ENCODE results near the gene CLEC4M. TPM values are rescaled to one million over a fixed set of nuclear protein-coding genes. Genes with fewer than 3 reads are reported as not detected.
"Not testable (repeated sequence)": the region's sequence is repeated elsewhere in the genome, so short reads cannot be mapped to it uniquely, and the experiment has no call there.

The CLEC4M gene
- total and polyA plus RNA-seq, 2 donors, result 0.19 to 0.50 TPM

DNA sequence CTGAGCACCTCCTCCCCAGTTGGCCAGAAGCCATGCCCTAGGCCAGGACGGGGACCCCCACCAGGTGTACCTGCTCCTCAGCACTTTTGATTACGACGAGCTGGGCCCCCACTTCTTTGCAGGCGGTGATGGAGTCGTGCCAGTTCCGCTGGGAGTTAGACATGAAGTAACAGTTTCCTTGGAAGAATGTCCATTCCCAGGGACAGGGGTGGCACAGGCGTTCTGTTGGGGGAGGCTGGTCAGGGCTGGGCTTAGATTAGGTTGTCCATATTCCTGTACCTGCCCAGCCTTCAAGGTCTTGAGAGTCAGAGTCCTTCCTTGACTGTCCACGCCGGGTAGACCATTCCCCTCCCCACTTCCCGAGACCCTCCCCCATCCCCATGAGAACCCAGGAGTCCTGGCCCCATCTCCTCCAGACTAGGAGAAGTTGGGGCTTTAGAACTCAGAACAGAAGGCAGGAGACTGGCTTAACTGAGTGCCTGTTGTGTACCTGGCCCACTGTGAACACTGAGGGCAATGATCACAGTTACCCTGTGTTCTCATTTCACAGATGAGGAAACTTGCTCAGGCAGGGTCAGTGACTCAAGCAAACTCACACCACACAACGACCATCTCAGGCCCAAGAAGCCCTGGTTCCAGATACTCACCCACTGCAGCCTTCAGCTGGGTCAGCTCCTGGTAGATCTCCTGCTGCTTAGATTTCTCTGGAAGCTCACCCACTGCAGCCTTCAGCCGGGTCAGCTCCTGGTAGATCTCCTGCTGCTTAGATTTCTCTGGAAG lies 18.0 kb upstream of the CLEC4M start:
- H3K27me3 ChIP-seq (ENCODE audit: control insufficient read depth in 2 of 2, insufficient read depth in 1 of 2, low read length in 1 of 2), result peaks cover 0 to 2% of the 10 kb centered on the region in 2 donors

DNA sequence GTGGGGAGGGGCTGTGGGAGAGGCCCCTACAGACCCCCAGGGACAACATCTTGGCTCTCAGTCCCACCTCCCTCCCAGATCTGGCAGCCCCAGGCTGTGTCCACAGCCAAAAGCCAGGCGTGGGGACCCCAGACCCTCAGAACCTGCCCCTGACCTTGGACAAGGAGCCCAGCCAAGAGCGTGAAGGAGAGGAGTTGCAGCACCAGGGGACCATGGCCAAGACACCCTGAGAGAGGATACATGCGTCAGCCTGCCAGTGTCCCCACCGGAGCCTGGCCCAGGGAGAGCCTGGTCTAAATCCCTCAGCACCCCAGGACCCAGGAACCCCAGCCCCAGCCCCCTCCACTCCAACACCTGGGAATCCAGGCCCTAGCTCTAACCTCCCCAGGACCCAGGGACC lies 16.7 kb upstream of the CLEC4M start:
- H3K4me1 ChIP-seq (ENCODE audit: control insufficient read depth in 2 of 2, insufficient read depth in 2 of 2, low read length in 2 of 2); H3K9me3 ChIP-seq (ENCODE audit: control insufficient read depth in 2 of 2, insufficient read depth in 1 of 2, low read length in 1 of 2); DNase-seq (ENCODE audit: low read depth in 6 of 9, low spot score in 9 of 9); H3K4me3 ChIP-seq (ENCODE audit: low read length in 2 of 2); H3K27me3 ChIP-seq (ENCODE audit: control insufficient read depth in 2 of 2, insufficient read depth in 1 of 2, low read length in 1 of 2); H3K27ac ChIP-seq (ENCODE audit: low read depth in 1 of 2, low read length in 1 of 2); H3K36me3 ChIP-seq (ENCODE audit: control insufficient read depth in 2 of 2, insufficient read depth in 2 of 2, low read length in 1 of 2): not testable (repeated sequence)
- WGBS, result 88% methylated on average over 4 of the region's 4 CpGs

More for the DNA sequence above, 18.0 kb upstream of the CLEC4M start:
- Histone ChIP-seq H3K36me3 (ENCODE audit: control insufficient read depth in 2 of 2, insufficient read depth in 2 of 2, low read length in 1 of 2) (no peaks in the 10 kb centered on the region), H3K4me1 (ENCODE audit: control insufficient read depth in 2 of 2, insufficient read depth in 2 of 2, low read length in 2 of 2) (no peaks in the 10 kb centered on the region), H3K27ac (ENCODE audit: low read depth in 1 of 2, low read length in 1 of 2) (no peak overlapping the region), H3K9me3 (ENCODE audit: control insufficient read depth in 2 of 2, insufficient read depth in 1 of 2, low read length in 1 of 2) (no peaks in the 10 kb centered on the region), H3K4me3 (ENCODE audit: low read length in 2 of 2) (no peak overlapping the region)
- DNase-seq (ENCODE audit: low read depth in 6 of 9, low spot score in 9 of 9), result no peak
- WGBS, result 89% methylated on average over 12 of the region's 12 CpGs

DNA sequence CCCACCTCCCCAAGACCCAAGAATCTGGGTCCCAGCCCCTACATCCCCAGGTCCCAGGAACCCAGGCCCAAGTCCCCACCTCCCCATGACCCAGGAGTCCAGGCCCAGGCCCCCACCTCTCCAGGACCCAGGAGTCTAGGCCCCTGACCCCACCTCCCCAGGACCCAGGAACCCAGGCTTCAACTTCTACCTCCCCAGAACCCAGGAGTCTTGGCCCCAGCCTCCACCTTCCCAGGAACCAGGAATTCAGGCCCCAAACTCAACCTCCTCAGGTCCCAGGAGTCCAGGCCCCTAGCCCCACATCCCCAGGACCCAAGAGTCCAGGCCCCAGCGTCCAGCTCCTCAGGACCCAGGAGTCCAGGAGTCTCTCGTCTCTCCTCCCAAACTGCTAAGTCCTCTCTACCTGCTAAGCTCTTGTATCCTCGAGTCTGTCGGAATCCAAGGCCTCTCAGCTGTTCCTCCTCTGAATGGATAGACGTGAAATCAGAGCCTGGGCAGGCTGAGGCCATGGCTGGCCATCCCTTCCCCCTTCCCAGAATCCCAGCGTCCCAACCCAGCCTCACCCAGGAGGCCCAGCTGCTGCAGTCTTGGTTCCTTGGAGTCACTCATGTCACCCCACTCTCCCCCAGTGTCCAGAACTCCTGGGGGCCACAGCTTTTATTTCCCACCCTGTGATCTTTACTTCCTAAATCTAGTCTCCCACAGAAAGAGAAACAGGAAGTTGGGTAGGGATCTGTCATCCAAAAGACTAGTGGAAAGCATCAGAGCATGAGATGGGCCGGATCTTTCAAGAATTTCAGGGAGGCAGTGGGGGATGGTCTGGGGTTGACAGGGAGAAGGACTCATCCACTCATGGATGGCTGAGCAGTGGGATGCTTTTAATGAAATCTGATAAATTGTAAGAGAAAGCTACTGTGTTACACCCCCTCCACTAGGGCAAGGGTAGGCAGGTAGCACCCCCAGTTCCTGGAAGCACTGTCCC lies 15.8 kb upstream of the CLEC4M start, which contains the start of gene CD209:
CD209 (minus strand) TSS at position 632 of the 982 bp plus-strand sequence; CDS start at position 609, 23 bp downstream.
- Histone ChIP-seq H3K4me3 (ENCODE audit: low read length in 2 of 2) (no peak within 1 kb of the TSS), H3K9me3 (ENCODE audit: control insufficient read depth in 2 of 2, insufficient read depth in 1 of 2, low read length in 1 of 2) (no peaks in the 10 kb centered on the region), H3K36me3 (ENCODE audit: control insufficient read depth in 2 of 2, insufficient read depth in 2 of 2, low read length in 1 of 2) (no peaks in the 10 kb centered on the region), H3K27ac (ENCODE audit: low read depth in 1 of 2, low read length in 1 of 2) (no peak within 1 kb of the TSS), H3K4me1 (ENCODE audit: control insufficient read depth in 2 of 2, insufficient read depth in 2 of 2, low read length in 2 of 2) (no peaks in the 10 kb centered on the region), H3K27me3 (ENCODE audit: control insufficient read depth in 2 of 2, insufficient read depth in 1 of 2, low read length in 1 of 2) (peaks cover 0 to 2% of the 10 kb centered on the region in 2 donors)
- WGBS, result 79% methylated on average over 7 of the region's 7 CpGs
- no peak for DNase-seq (ENCODE audit: low read depth in 6 of 9, low spot score in 9 of 9)

DNA sequence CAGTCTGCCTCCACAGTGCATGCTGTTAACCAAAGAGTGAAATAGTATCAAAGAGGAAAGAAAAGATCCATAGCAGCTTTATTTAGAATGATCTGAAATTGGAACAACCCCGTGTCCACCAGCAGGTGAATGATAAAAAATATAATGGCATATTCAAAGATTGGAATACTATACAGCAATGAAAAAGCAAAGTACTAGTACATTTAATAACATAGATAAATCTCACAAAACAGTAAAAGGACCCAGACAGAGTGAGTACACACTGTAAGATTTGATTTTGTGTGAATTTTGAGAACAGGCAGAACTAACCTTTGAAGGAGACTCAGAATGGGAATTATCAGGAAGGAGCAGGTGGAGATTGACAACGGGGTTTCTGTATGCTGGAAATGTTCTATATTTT lies 14.9 kb upstream of the CLEC4M start:
- Histone ChIP-seq H3K27me3 (ENCODE audit: control insufficient read depth in 2 of 2, insufficient read depth in 1 of 2, low read length in 1 of 2) (no peaks in the 10 kb centered on the region), H3K27ac (ENCODE audit: low read depth in 1 of 2, low read length in 1 of 2) (no peak overlapping the region), H3K4me1 (ENCODE audit: control insufficient read depth in 2 of 2, insufficient read depth in 2 of 2, low read length in 2 of 2) (no peaks in the 10 kb centered on the region), H3K9me3 (ENCODE audit: control insufficient read depth in 2 of 2, insufficient read depth in 1 of 2, low read length in 1 of 2) (no peaks in the 10 kb centered on the region), H3K4me3 (ENCODE audit: low read length in 2 of 2) (no peak overlapping the region), H3K36me3 (ENCODE audit: control insufficient read depth in 2 of 2, insufficient read depth in 2 of 2, low read length in 1 of 2) (no peaks in the 10 kb centered on the region)
- WGBS, result 76% methylated on average over 2 of the region's 2 CpGs
- DNase-seq (ENCODE audit: low read depth in 6 of 9, low spot score in 9 of 9), result no peak

DNA sequence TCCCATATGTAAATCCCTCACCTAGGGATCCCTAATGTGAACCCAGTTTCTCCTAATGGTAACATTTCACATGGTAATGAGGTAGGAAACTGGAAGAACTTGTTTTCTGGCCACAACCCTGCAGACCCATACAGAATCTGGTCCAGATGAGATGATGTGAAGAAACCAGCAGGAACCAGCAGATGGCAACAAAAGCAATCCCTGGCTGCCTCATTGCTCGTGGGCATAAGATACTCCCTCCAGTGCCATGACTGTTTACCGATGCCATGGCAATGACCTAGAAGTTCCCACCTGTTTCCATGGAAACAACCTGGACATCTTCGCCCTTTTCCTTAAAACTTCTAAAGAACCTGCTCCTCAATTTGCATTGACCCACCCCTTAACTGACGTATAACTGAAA lies 14.3 kb upstream of the CLEC4M start:
- 44% methylated on average over 4 of the region's 4 CpGs for WGBS
- no peak overlapping the region for H3K27ac ChIP-seq (ENCODE audit: low read depth in 1 of 2, low read length in 1 of 2)
- no peaks in the 10 kb centered on the region for H3K9me3 ChIP-seq (ENCODE audit: control insufficient read depth in 2 of 2, insufficient read depth in 1 of 2, low read length in 1 of 2)
- DNase-seq (ENCODE audit: low read depth in 6 of 9, low spot score in 9 of 9), result no peak
- H3K27me3 ChIP-seq (ENCODE audit: control insufficient read depth in 2 of 2, insufficient read depth in 1 of 2, low read length in 1 of 2), result no peaks in the 10 kb centered on the region
- no peaks in the 10 kb centered on the region for H3K4me1 ChIP-seq (ENCODE audit: control insufficient read depth in 2 of 2, insufficient read depth in 2 of 2, low read length in 2 of 2)
- no peaks in the 10 kb centered on the region for H3K36me3 ChIP-seq (ENCODE audit: control insufficient read depth in 2 of 2, insufficient read depth in 2 of 2, low read length in 1 of 2)
- no peak overlapping the region for H3K4me3 ChIP-seq (ENCODE audit: low read length in 2 of 2)

DNA sequence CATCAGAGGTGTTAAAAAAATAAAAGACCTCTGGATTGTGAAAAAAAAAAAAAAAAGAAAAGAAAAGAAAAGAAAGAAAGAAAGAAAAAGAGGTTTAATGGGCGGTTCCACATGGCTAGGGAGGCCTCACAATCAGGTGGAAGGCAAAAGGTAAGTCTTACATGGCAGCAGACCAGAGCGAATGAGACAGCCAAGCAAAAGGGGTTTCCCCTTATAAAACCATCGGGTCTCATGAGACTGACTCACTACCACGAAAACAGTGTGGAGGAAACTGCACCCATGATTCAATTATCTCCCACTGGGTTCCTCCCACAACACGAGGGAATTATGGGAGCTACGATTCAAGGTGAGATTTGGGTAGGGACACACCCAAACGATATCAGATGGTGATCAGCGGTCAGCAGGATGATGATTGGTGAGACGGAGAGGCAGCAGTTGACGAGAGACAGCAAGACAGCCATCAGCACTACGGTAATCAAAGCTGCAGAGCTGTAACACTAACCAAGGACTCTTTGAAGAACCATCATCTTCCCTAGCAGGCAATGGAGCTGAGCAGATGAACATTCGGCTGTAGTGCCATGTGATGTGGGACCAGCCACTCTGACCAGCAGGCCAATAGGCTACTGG lies 11.8 kb upstream of the CLEC4M start:
- Histone ChIP-seq H3K4me3 (ENCODE audit: low read length in 2 of 2) (no peak overlapping the region), H3K4me1 (ENCODE audit: control insufficient read depth in 2 of 2, insufficient read depth in 2 of 2, low read length in 2 of 2) (no peaks in the 10 kb centered on the region), H3K27ac (ENCODE audit: low read depth in 1 of 2, low read length in 1 of 2) (no peak overlapping the region), H3K36me3 (ENCODE audit: control insufficient read depth in 2 of 2, insufficient read depth in 2 of 2, low read length in 1 of 2) (no peaks in the 10 kb centered on the region), H3K9me3 (ENCODE audit: control insufficient read depth in 2 of 2, insufficient read depth in 1 of 2, low read length in 1 of 2) (no peaks in the 10 kb centered on the region), H3K27me3 (ENCODE audit: control insufficient read depth in 2 of 2, insufficient read depth in 1 of 2, low read length in 1 of 2) (no peaks in the 10 kb centered on the region)
- no peak for DNase-seq (ENCODE audit: low read depth in 6 of 9, low spot score in 9 of 9)
- WGBS, result 76% methylated on average over 12 of the region's 12 CpGs

DNA sequence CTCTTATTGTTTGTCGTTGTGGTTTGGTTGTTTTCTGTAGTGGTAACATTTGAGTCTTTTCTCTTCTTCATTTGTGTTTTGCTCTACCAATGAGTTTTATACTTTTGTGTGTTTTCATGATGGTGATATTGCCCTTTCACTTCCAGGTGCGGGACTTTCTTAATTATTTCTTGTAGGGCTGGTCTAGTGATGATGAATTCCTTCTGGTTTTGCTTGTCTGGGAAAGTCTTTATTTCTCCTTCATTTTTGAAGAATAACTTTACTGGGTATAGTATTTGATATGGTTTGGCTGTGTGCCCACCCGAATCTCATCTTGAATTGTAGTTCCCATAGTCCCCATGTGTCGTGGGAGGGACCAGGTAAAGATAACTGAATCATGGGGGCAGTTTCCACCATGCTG lies 6.8 kb upstream of the CLEC4M start:
- H3K4me1 ChIP-seq (ENCODE audit: control insufficient read depth in 2 of 2, insufficient read depth in 2 of 2, low read length in 2 of 2), result no peaks in the 10 kb centered on the region
- H3K9me3 ChIP-seq (ENCODE audit: control insufficient read depth in 2 of 2, insufficient read depth in 1 of 2, low read length in 1 of 2), result peaks cover 2 to 22% of the 10 kb centered on the region in 2 donors
- H3K27me3 ChIP-seq (ENCODE audit: control insufficient read depth in 2 of 2, insufficient read depth in 1 of 2, low read length in 1 of 2), result no peaks in the 10 kb centered on the region
- 62% methylated on average over 4 of the region's 4 CpGs for WGBS
- H3K27ac ChIP-seq (ENCODE audit: low read depth in 1 of 2, low read length in 1 of 2), result no peak overlapping the region
- H3K4me3 ChIP-seq (ENCODE audit: low read length in 2 of 2), result no peak overlapping the region
- DNase-seq (ENCODE audit: low read depth in 6 of 9, low spot score in 9 of 9), result no peak
- H3K36me3 ChIP-seq (ENCODE audit: control insufficient read depth in 2 of 2, insufficient read depth in 2 of 2, low read length in 1 of 2), result no peaks in the 10 kb centered on the region

DNA sequence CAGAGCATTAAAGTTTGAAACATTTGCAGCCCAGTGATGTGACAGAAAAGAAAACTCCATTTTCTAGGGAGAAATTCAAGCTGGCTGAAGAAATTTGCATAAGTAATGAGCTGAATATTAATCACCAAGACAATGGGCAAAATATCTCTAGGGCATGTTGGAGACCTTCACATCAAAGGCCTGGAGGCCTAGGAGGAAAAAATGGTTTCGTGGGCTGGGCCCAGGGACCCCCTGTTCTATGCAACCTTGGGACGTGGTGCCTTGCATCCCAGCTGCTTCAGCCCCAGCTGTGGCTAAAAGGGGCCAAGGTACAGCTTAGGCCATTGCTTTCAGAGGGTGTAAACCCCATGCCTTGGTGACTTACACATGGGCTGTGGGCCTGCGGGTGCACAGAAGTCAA lies 5.7 kb upstream of the CLEC4M start:
- 93% methylated on average over 3 of the region's 3 CpGs for WGBS
- Histone ChIP-seq H3K4me1 (ENCODE audit: control insufficient read depth in 2 of 2, insufficient read depth in 2 of 2, low read length in 2 of 2) (no peaks in the 10 kb centered on the region), H3K27ac (ENCODE audit: low read depth in 1 of 2, low read length in 1 of 2) (no peak overlapping the region), H3K4me3 (ENCODE audit: low read length in 2 of 2) (no peak overlapping the region), H3K36me3 (ENCODE audit: control insufficient read depth in 2 of 2, insufficient read depth in 2 of 2, low read length in 1 of 2) (no peaks in the 10 kb centered on the region), H3K27me3 (ENCODE audit: control insufficient read depth in 2 of 2, insufficient read depth in 1 of 2, low read length in 1 of 2) (no peaks in the 10 kb centered on the region), H3K9me3 (ENCODE audit: control insufficient read depth in 2 of 2, insufficient read depth in 1 of 2, low read length in 1 of 2) (peaks cover 2 to 22% of the 10 kb centered on the region in 2 donors)
- no peak for DNase-seq (ENCODE audit: low read depth in 6 of 9, low spot score in 9 of 9)
